Fibroblast of the aortic adventitia (primary cell): ENCODE measurements around the gene TMX3. TPM values are rescaled to one million over a fixed set of nuclear protein-coding genes. Genes with fewer than 3 reads are reported as not detected.
A peak's percentile ranks its signal among the peaks of the same experiment; 100 is the strongest.

ENCODE experiments used
- DNase-seq: peaks from one replicate; pipeline ENCODE4 v3.0.0-alpha.2; 2010; ENCODE audit warnings: low read depth
- H3K4me3 ChIP-seq: 2 replicates; pipeline ENCODE4 v1.5.1; 2011; ENCODE audit warnings: low read depth, mild to moderate bottlenecking, control low read depth, low read length, moderate library complexity
- CTCF ChIP-seq: IDR thresholded peaks from 2 replicates; pipeline ENCODE4 v1.5.1; 2011; ENCODE audit warnings: mild to moderate bottlenecking, low read length, control low read depth, inconsistent platforms; ENCODE audit not compliant: insufficient read depth
- total RNA-seq: library from RNA; depleted of rRNA; stranded (reverse); fragments of >200 nt; gene quantifications from 2 replicates; pipeline ENCODE4 v1.2.3, GENCODE V29; 2012; ENCODE audit warnings: low replicate concordance

The TMX3 gene
- total RNA-seq, 1 donor: 93.3 TPM

- H3K4me3 ChIP-seq: no peak overlapping the region
- no peak for TF ChIP-seq CTCF
- no peak for DNase-seq
These were observed 12.6 kb upstream of the TMX3 start for GRCh38 chr18:68727506-68727905.

- TF ChIP-seq CTCF: no peak
- no peak for DNase-seq
- H3K4me3 ChIP-seq: no peak overlapping the region
These were observed 10.4 kb upstream of the TMX3 start for GRCh38 chr18:68725346-68725745.

GRCh38 chr18:68724021-68724420, 9.1 kb upstream of the TMX3 start:
- no peak for TF ChIP-seq CTCF
- DNase-seq: no peak
- no peak overlapping the region for H3K4me3 ChIP-seq

GRCh38 chr18:68723539-68723938, 8.6 kb upstream of the TMX3 start:
- TF ChIP-seq CTCF: no peak
- no peak for DNase-seq
- no peak overlapping the region for H3K4me3 ChIP-seq

- no peak for TF ChIP-seq CTCF
- DNase-seq: no peak
- H3K4me3 ChIP-seq: no peak overlapping the region
These were observed 7.9 kb upstream of the TMX3 start for GRCh38 chr18:68722821-68723220.

GRCh38 chr18:68721681-68722583, 7.0 kb upstream of the TMX3 start:
- TF ChIP-seq CTCF: no peak
- peak; percentile 62 for DNase-seq
- peak overlapping the region; percentile 62 for H3K4me3 ChIP-seq
